ENCODE data around the gene MMP15. TPM values are rescaled to one million over a fixed set of nuclear protein-coding genes. Genes with fewer than 3 reads are reported as not detected.

Gene MMP15
- total and polyA plus RNA-seq, 2 of the 13 experiments (the other 11 are each of a cell fraction or from before 2014, with no cell fraction given) = 35.2 to 44.9 TPM

GRCh38 chr16:57998992-57999365, 26.6 kb upstream of the MMP15 start:
- ATAC-seq (no peak), DNase-seq (ENCODE audit: low spot score) (no peak), FAIRE-seq (no peak)
- WGBS (ENCODE audit: low lambda C conversion rate) = 96% methylated on average over 3 of the region's 3 CpGs
- H3K4me3 ChIP-seq (replicated peaks in 1 of 3; ENCODE audit: insufficient read depth in 1 of 3, low read depth in 2 of 3, low read length in 3 of 3) = peak overlapping the region in 1 of 3 experiments; percentile 93; a peak in 1 of 6 replicates
- TF ChIP-seq DR1 (CRISPR knock-in tag; IDR thresholded peaks at IDR 0.05) (no peak), NAIF1 (CRISPR knock-in tag; IDR thresholded peaks at IDR 0.05; ENCODE audit: borderline replicate concordance) (no peak), ZNF605 (CRISPR knock-in tag; IDR thresholded peaks at IDR 0.05) (0 out of 2 replicates have a peak, but pooled peaks have one; percentile 6), ZNF225 (CRISPR knock-in tag; IDR thresholded peaks at IDR 0.05) (0 out of 2 replicates have a peak, but pooled peaks have one; percentile 15), SRY (CRISPR knock-in tag; IDR thresholded peaks at IDR 0.05) (0 out of 2 replicates have a peak, but pooled peaks have one; percentile 35), ZNF430 (CRISPR knock-in tag; IDR thresholded peaks at IDR 0.05) (no peak)
- no peak overlapping the region for H3K27ac ChIP-seq (ENCODE audit: extremely low read length, insufficient read depth, low read length)
- peaks cover 7% of the 10 kb centered on the region for H3K79me2 ChIP-seq (ENCODE audit: insufficient read depth, low read length)
- CTCF ChIA-PET (ENCODE audit: low intra/inter-chr PET ratio, low total read pairs) = no interaction called here
- H3K36me3 ChIP-seq (replicated peaks in 1 of 2; ENCODE audit: control insufficient read depth in 1 of 2, insufficient read depth in 2 of 2, low read length in 2 of 2) = peaks cover 10 to 26% of the 10 kb centered on the region in 2 experiments; a peak in 4 of 5 replicates
- H3K9ac ChIP-seq (ENCODE audit: insufficient read depth, low read depth, low read length) = peak overlapping the region; percentile 5; the same call in 1 of the 2 replicates
- H3K27me3 ChIP-seq (ENCODE audit: control insufficient read depth in 1 of 2, insufficient read depth in 2 of 2, low read length in 2 of 2) = no peaks in the 10 kb centered on the region; a peak in 1 of 5 replicates
- peak overlapping the region; percentile 99 for H3K4me2 ChIP-seq (ENCODE audit: low read depth, low read length)
- peaks cover 34% of the 10 kb centered on the region for H3K4me1 ChIP-seq (ENCODE audit: insufficient read depth, low read length)
- POLR2A ChIA-PET = interaction anchor here (1.2 to 4.1 kb wide), 5 partner anchors 100 to 264 kb away, joined by 3 to 15 read pairs (median 7); partner anchors contain the start of gene KATNB1
- H2AFZ ChIP-seq (ENCODE audit: low read length) = no peak overlapping the region
- H3K9me3 ChIP-seq (ENCODE audit: low read length) = no peaks in the 10 kb centered on the region
- no peaks in the 10 kb centered on the region for H4K20me1 ChIP-seq (ENCODE audit: insufficient read depth, low read length)
- BruUV-seq (replicated peaks) = TSS peak; percentile 55
- in situ Hi-C loops (cut with HindIII; ENCODE audit: extremely low pct_ligation_motif_present, low pct_unique_long_range_greater_than_20kb) = no loop called here
- intact Hi-C loops (cut with micrococcal nuclease; ENCODE audit: unreplicated experiment) = no loop called here

- intact Hi-C loops (cut with micrococcal nuclease; ENCODE audit: unreplicated experiment) = no loop called here
- H2AFZ ChIP-seq (ENCODE audit: low read length) = no peak overlapping the region
- peak; percentile 29 for DNase-seq (ENCODE audit: low spot score)
- TF ChIP-seq NCOA2 (CRISPR knock-in tag; IDR thresholded peaks at IDR 0.05) = no peak
- TF ChIP-seq NR2F1 (CRISPR knock-in tag; IDR thresholded peaks at IDR 0.05) = no peak
- TF ChIP-seq ZFP91 (CRISPR knock-in tag; IDR thresholded peaks at IDR 0.05; ENCODE audit: borderline replicate concordance) = 0 out of 2 replicates have a peak, but pooled peaks have one; percentile 45
- no peak for TF ChIP-seq ZNF841 (CRISPR knock-in tag; IDR thresholded peaks at IDR 0.05; ENCODE audit: borderline replicate concordance)
- 0 out of 2 replicates have a peak, but pooled peaks have one; percentile 2 for TF ChIP-seq ZNF770 (CRISPR knock-in tag; IDR thresholded peaks at IDR 0.05)
- TF ChIP-seq TOPORS (CRISPR knock-in tag; IDR thresholded peaks at IDR 0.05) = no peak
- no peak for TF ChIP-seq FLYWCH1 (CRISPR knock-in tag; IDR thresholded peaks at IDR 0.05)
- no peak for TF ChIP-seq ZNF3 (CRISPR knock-in tag; IDR thresholded peaks at IDR 0.05)
- no peak for TF ChIP-seq POGZ (CRISPR knock-in tag; IDR thresholded peaks at IDR 0.05)
Measured at GRCh38 chr16:57999366-57999970, 26.1 kb upstream of the MMP15 start.

More at GRCh38 chr16:57999366-57999970, 26.1 kb upstream of the MMP15 start:
- Histone ChIP-seq H3K27ac (ENCODE audit: extremely low read length, insufficient read depth, low read length) (peak overlapping the region; percentile 53), H3K4me2 (ENCODE audit: low read depth, low read length) (peak overlapping the region; percentile 99), H3K79me2 (ENCODE audit: insufficient read depth, low read length) (peaks cover 7% of the 10 kb centered on the region), H3K9me3 (ENCODE audit: low read length) (no peaks in the 10 kb centered on the region), H4K20me1 (ENCODE audit: insufficient read depth, low read length) (no peaks in the 10 kb centered on the region), H3K4me3 (replicated peaks in 1 of 3; ENCODE audit: insufficient read depth in 1 of 3, low read depth in 2 of 3, low read length in 3 of 3) (peak overlapping the region; percentile 85 to 98 (median 93)), H3K9ac (ENCODE audit: insufficient read depth, low read depth, low read length) (peak overlapping the region; percentile 81), H3K36me3 (replicated peaks in 1 of 2; ENCODE audit: control insufficient read depth in 1 of 2, insufficient read depth in 2 of 2, low read length in 2 of 2) (peaks cover 10 to 31% of the 10 kb centered on the region in 2 experiments; a peak in 4 of 5 replicates), H3K4me1 (ENCODE audit: insufficient read depth, low read length) (peaks cover 34% of the 10 kb centered on the region), H3K27me3 (ENCODE audit: control insufficient read depth in 1 of 2, insufficient read depth in 2 of 2, low read length in 2 of 2) (no peaks in the 10 kb centered on the region; a peak in 1 of 5 replicates)
- no TSS peak for BruUV-seq (replicated peaks)
- CTCF ChIA-PET (ENCODE audit: low intra/inter-chr PET ratio, low total read pairs) = interaction anchor here (0.7 kb wide), 1 partner anchor 350 kb away, joined by 3 read pairs; no protein-coding TSS in a partner anchor
- POLR2A ChIA-PET = interaction anchor here (0.8 to 4.1 kb wide), 11 partner anchors 24 to 264 kb away, joined by 3 to 24 read pairs (median 4); partner anchors contain the start of genes CFAP20, KATNB1 and KIFC3
- ATAC-seq (no peak), FAIRE-seq (peak; percentile 93)
- 15% methylated on average over 5 of the region's 6 CpGs for WGBS (ENCODE audit: low lambda C conversion rate)
- in situ Hi-C loops (cut with HindIII; ENCODE audit: extremely low pct_ligation_motif_present, low pct_unique_long_range_greater_than_20kb) = no loop called here

All from HepG2 (cell line).